Cardiac fibroblast (primary cell): Measurements from ENCODE around the gene ZBTB20.
"Not testable (repeated sequence)": the region's sequence is repeated elsewhere in the genome, so short reads cannot be mapped to it uniquely, and the experiment has no call there.

ENCODE experiments used
- DNase-seq, 2 donors: peaks; one replicate each; pipeline versions ENCODE4 v3.0.0 to v3.0.0-alpha.2; 2010; ENCODE audit warnings: low read depth in 2 of 2
- H3K4me3 ChIP-seq, 2 donors: replicated peaks in 1 of 2; 1 replicate in 1 of 2; 2 replicates in 1 of 2; pipeline ENCODE4 v1.5.1; 2011; ENCODE audit warnings: low read depth in 2 of 2, low read length in 2 of 2, mild to moderate bottlenecking in 2 of 2, moderate library complexity in 1 of 2
- TF ChIP-seq, protein P1 (sequence below): IDR thresholded peaks from one replicate; pipeline ENCODE4 v1.5.1; 2011; ENCODE audit warnings: low read depth, mild to moderate bottlenecking, low read length, inconsistent platforms

Gene ZBTB20

DNA sequence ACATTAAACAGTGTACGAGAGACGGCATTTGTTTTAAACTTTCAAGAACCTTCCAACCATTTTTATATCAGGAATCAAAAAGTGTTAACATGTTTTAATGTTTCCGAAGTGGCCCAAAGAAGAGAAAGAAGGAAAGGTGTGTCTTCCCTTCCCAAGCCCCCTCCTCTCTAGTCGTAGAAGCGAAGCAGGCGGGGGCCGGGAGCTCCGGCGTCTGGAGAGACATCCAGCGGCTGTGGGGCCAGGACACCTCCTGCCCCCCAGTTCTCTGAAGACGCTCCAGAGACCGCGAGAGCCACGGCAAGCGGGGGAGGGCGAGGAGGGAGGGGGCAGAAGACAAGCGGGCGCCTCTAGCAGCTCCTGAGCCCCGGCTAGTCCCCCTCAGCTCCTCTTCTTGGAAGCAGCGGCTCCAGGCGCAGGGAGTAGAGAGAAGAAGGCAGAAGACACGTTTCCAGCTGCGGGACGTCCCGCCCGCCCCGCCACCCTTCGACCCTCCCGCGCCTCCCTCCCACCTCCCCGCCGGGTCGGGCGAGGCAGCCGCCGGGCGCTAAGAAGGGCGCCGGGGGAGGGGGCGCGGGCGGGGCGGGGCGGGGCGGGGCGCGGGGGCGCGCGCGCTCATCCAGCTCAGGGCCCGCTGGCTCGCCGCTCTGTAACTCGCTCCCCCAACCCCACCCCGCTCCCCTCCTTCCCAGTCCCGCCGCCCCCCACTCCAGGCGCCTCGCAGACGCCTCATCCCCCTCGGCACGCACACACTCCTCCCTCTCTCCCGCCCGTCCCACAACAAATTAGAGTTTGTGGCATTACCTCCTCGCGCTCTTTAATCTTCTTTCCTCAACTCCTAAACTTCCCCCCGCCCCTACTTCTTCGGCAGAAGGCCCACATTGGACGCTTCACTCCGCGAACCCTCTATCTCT lies at the start of gene ZBTB20:
Gene ZBTB20 (minus strand): TSS at position 871 of the 911 bp plus-strand sequence.
- H3K4me3 ChIP-seq: peak within 1 kb of the TSS; percentile 79 to 81
- TF ChIP-seq, protein P1, sequence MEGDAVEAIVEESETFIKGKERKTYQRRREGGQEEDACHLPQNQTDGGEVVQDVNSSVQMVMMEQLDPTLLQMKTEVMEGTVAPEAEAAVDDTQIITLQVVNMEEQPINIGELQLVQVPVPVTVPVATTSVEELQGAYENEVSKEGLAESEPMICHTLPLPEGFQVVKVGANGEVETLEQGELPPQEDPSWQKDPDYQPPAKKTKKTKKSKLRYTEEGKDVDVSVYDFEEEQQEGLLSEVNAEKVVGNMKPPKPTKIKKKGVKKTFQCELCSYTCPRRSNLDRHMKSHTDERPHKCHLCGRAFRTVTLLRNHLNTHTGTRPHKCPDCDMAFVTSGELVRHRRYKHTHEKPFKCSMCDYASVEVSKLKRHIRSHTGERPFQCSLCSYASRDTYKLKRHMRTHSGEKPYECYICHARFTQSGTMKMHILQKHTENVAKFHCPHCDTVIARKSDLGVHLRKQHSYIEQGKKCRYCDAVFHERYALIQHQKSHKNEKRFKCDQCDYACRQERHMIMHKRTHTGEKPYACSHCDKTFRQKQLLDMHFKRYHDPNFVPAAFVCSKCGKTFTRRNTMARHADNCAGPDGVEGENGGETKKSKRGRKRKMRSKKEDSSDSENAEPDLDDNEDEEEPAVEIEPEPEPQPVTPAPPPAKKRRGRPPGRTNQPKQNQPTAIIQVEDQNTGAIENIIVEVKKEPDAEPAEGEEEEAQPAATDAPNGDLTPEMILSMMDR: no peak
- DNase-seq: peak; percentile 83

DNA sequence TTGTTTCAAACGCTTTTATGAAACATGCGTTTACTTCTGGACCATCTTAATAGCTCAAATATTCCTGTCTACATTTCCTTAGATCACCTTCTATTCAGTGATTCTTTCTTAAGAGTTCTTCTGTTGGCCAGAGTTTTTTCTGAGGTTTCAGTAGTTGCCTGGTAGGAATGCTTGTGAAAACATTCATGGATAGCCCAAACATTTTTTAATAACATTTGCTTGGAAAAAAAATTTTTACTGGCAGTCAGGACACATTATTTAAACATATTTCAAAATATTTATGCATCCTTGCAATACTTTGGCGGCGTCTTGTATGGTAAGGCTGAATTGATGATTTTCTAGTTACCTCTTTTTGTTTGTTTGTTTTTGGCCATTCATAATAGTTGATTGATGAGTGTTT lies 47.4 kb upstream of the ZBTB20 start:
- H3K4me3 ChIP-seq: no peak overlapping the region
- peak in 1 of 2 donors; percentile 67 for DNase-seq
- TF ChIP-seq, protein P1: no peak

DNA sequence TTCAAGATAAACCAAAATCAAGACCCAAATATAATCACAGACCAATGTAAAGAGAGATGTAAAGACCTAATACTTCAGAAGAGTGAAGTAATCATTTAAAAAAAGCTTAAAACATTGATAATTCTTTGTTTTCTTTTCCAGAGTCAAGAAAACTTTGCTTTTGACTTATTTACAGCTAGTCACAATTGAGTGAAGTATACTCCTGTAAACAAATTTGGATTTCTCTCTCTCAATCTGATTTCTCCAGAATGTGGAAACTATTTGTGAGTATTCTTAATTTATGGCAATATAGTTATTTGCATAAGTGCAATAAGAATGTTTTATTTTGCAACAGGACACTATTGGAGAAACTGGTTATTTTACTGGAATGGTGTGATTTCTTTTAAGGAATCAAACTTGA lies 43.7 kb upstream of the ZBTB20 start:
- DNase-seq: no peak
- TF ChIP-seq, protein P1: no peak
- no peak overlapping the region for H3K4me3 ChIP-seq

DNA sequence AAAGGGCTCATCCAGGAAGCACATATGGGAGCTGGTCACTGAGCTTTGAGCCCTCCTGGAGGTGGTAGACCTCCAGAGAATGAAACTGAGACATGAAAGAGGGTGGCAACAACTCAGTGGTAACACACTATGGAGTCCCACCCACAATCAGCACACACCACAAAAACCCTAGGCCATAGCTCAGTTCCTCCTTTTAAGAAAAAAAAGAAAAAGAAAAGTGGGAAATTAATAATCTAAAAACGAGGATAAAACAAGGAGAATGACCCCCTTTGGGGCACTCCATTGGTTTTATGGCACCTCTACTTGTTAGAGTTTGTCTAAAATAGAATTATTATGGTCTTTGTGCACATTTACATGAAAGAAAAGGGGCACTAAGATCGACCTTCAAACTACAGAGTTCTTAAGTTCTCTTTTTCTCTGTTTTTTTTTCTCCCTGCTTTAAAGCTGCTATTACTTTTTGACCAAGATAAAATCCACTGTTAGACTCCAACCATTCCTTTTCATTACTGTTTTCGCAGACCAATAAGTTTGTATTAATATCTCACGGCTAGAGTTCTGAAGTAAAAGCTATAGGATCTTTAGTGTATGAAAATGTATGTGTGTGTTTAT lies 40.2 kb upstream of the ZBTB20 start:
- DNase-seq: no peak
- TF ChIP-seq, protein P1: no peak
- H3K4me3 ChIP-seq: no peak overlapping the region

DNA sequence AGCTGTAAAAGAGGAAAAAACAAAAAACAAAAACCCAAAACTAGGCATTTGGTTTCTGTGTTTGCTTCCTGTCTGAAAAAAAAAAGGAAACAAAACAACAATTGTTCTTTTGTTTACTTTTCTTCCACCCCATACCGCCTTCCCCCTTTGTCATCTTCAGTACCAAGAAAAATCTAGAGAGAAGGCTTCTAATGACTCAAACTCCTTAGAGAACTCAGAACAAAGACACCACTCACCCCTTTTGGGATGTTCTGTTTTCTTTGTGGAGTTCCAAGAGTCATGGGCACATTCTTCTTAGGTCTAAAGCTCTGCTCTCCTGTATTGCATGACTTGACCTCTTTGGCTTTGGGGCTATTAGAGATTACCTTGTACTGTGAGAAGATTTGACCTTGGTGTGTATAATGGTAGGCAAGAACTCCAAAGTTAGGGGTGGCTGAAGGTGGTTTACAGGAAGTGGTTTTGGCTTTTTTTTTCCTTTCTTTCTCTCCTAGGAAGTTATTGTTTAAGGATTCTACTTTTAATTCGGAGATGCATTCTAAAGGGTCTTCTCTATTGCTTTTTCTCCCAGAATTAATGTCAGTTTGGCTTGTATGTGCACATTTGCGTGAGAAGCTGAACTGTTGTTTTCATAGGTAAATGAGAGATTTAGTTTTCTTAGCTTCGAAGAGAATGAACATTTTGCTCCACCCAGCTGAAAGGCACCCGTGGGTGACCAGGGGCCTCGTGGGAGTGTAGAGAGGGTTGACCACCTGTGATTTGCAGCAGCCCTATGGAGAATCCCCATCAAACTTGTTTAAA lies 39.5 kb upstream of the ZBTB20 start:
- DNase-seq: peak in 1 of 2 donors; percentile 47
- TF ChIP-seq, protein P1: no peak
- no peak overlapping the region for H3K4me3 ChIP-seq

DNA sequence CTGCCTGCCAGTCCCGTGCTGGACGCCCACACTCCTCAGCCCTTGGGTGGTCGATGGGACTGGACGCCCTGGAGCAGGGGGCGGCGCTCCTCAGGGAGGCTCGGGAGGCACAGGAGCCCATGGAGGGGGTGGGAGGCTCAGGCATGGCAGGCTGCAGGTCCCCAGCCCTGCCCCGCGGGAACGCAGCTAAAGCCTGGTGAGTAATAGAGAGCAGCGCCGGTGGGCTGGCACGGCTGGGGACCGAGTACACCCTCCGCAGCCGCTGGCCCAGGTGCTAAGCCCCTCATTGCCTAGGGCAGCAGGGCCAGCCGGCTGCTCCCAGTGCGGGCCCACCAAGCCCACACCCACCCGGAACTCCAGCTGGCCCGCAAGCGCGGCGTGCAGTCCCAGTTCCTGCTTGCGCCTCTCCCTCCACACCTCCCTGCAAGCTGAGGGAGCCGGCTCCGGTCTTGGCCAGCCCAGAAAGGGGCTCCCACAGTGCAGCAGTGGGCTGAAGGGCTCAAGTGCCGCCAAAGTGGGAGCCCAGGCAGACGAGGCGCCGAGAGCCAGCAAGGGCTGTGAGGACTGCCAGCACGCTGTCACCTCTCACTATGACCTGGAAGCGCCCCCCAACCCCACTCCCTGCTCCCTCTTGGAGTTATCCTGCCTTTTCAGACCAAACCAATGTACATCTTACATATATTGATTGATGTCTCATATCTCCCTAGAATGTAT lies 37.9 kb upstream of the ZBTB20 start:
- not testable (repeated sequence) for H3K4me3 ChIP-seq, DNase-seq

DNA sequence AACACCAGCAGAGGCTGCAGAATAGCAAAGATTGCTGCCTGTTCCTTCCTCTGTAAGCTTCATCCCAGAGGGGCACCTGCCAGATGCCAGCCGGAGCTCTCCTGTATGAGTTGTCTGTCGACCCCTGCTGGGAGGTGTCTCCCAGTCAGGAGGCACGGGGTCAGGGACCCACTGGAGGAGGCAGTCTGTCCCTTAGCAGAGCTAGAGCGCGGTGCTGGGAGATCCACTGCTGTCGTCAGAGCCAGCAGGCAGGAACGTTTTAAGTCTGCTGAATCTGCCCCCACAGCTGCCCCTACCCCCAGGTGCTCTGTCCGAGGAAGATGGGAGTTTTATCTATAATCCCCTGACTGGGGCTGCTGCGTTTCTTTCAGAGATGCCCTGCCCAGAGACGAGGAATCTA lies 31.8 kb upstream of the ZBTB20 start:
- DNase-seq, H3K4me3 ChIP-seq: not testable (repeated sequence)
